NT2/D1 (cell line): ENCODE results near the gene MBNL1.

Experiments
- SUZ12 ChIP-seq: IDR thresholded peaks from 2 replicates; pipeline ENCODE4 v1.6.1; 2011; ENCODE audit not compliant: insufficient read length, insufficient read depth; ENCODE audit errors: extremely low read depth
- YY1 ChIP-seq: IDR thresholded peaks from 2 replicates; pipeline ENCODE4 v1.6.1; 2011; ENCODE audit not compliant: insufficient read length, insufficient read depth
- ZNF274 ChIP-seq: IDR thresholded peaks from 2 replicates; pipeline ENCODE4 v1.6.1; 2011; ENCODE audit warnings: mild to moderate bottlenecking, low read depth, low read length

- no peak for TF ChIP-seq SUZ12
- TF ChIP-seq YY1 = no peak
- no peak for TF ChIP-seq ZNF274
Measured at GRCh38 chr3:152445212-152445611, 176.5 kb downstream of the MBNL1 start.
